Tibial nerve (tissue), 4 donors: Measurements from ENCODE around the gene TLDC2. TPM values are rescaled to one million over a fixed set of nuclear protein-coding genes. Genes with fewer than 3 reads are reported as not detected.

Experiments
- DNase-seq, 2 donors: peaks; one replicate each; pipeline ENCODE4 v3.0.0-alpha.2; 2019; ENCODE audit warnings: low spot score in 2 of 2
- H3K27ac ChIP-seq, 4 donors: fragments of 200-600 bp; sonication (generic) in 3 of 4; one replicate each; pipeline ENCODE4 v1.5.1; 2017 to 2019; ENCODE audit warnings: mild to moderate bottlenecking in 1 of 4
- H3K27me3 ChIP-seq, 2 donors: fragments of 200-600 bp; sonication (generic) in 1 of 2; one replicate each; pipeline versions ENCODE4 v1.5.1 to v1.6.0; 2017 to 2019
- H3K36me3 ChIP-seq, 3 donors: fragments of 200-600 bp; sonication (generic); one replicate each; pipeline ENCODE4 v1.5.1; 2018 to 2019
- H3K4me1 ChIP-seq, 4 donors: fragments of 200-600 bp; sonication (generic) in 3 of 4; one replicate each; pipeline ENCODE4 v1.5.1; 2017 to 2019
- H3K4me3 ChIP-seq, 4 donors: fragments of 200-600 bp; sonication (generic) in 3 of 4; one replicate each; pipeline ENCODE4 v1.5.1; 2017 to 2019; ENCODE audit warnings: mild to moderate bottlenecking in 1 of 4, moderate library complexity in 1 of 4
- H3K9me3 ChIP-seq, 4 donors: fragments of 200-600 bp; sonication (generic) in 3 of 4; one replicate each; pipeline ENCODE4 v1.5.1; 2017 to 2019
- EP300 ChIP-seq, 2 donors: sonication (generic); formaldehyde crosslinking; IDR thresholded peaks; one replicate each; pipeline ENCODE4 v1.6.1; 2017; ENCODE audit warnings: antibody characterized with exemption in 2 of 2, mild to moderate bottlenecking in 1 of 2
- POLR2A ChIP-seq, 2 donors: fragments of 450-650 bp; IDR thresholded peaks; one replicate each; pipeline ENCODE4 v1.6.1; 2017; ENCODE audit warnings: antibody characterized with exemption in 2 of 2, mild to moderate bottlenecking in 2 of 2, moderate library complexity in 2 of 2
- WGBS, 2 donors: methylation state at CpG; one replicate each; pipeline ENCODE4 v1.1.5; 2018; 5-methylcytosine and 5-hydroxymethylcytosine counted together
- total RNA-seq, 4 donors: library from RNA; depleted of rRNA; stranded (reverse); fragments of >200 nt; gene quantifications; one replicate each; pipeline ENCODE4 v1.1.0, GENCODE V29; 2016
- TF ChIP-seq, protein P1 (sequence below), 5 experiments: fragments of 200-600 bp in 3 of 5; fragments of 450-650 bp in 2 of 5; sonication (generic) in 3 of 5; IDR thresholded peaks; one replicate each; pipeline ENCODE4 v1.5.1; 2016 to 2019; ENCODE audit warnings: antibody characterized with exemption in 5 of 5, mild to moderate bottlenecking in 3 of 5, moderate library complexity in 2 of 5

The TLDC2 gene
- total RNA-seq, 4 donors from 2014 or later = not detected

- TF ChIP-seq, protein P1, sequence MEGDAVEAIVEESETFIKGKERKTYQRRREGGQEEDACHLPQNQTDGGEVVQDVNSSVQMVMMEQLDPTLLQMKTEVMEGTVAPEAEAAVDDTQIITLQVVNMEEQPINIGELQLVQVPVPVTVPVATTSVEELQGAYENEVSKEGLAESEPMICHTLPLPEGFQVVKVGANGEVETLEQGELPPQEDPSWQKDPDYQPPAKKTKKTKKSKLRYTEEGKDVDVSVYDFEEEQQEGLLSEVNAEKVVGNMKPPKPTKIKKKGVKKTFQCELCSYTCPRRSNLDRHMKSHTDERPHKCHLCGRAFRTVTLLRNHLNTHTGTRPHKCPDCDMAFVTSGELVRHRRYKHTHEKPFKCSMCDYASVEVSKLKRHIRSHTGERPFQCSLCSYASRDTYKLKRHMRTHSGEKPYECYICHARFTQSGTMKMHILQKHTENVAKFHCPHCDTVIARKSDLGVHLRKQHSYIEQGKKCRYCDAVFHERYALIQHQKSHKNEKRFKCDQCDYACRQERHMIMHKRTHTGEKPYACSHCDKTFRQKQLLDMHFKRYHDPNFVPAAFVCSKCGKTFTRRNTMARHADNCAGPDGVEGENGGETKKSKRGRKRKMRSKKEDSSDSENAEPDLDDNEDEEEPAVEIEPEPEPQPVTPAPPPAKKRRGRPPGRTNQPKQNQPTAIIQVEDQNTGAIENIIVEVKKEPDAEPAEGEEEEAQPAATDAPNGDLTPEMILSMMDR (IDR thresholded peaks at IDR 0.05) = no peak
- TF ChIP-seq EP300 (IDR thresholded peaks at IDR 0.05) = peak; percentile 77 to 85
- TF ChIP-seq POLR2A (IDR thresholded peaks at IDR 0.05) = peak in 1 of 2 donors; percentile 17
- H3K4me1 ChIP-seq = peaks cover 0 to 88% (median 68%) of the 10 kb centered on the region in 4 donors
- H3K36me3 ChIP-seq = no peaks in the 10 kb centered on the region
- peak overlapping the region; percentile 68 to 90 (median 84) for H3K27ac ChIP-seq
- peak; percentile 65 to 78 for DNase-seq
- H3K27me3 ChIP-seq = no peaks in the 10 kb centered on the region
- WGBS, 2 donors = 57 to 61% methylated on average over 18 of the region's 18 CpGs
- no peak overlapping the region for H3K4me3 ChIP-seq
- H3K9me3 ChIP-seq = no peaks in the 10 kb centered on the region
Observed at GRCh38 chr20:36847009-36847709, 28.8 kb upstream of the TLDC2 start.

- TF ChIP-seq, protein P1 (IDR thresholded peaks at IDR 0.05) = no peak
- TF ChIP-seq EP300 (IDR thresholded peaks at IDR 0.05) (no peak), POLR2A (IDR thresholded peaks at IDR 0.05) (no peak)
- H3K27ac ChIP-seq = peak overlapping the region; percentile 57 to 90 (median 84)
- peaks cover 0 to 88% (median 68%) of the 10 kb centered on the region in 4 donors for H3K4me1 ChIP-seq
- WGBS, 2 donors = 54 to 83% methylated on average over 1 of the region's 1 CpG
- H3K27me3 ChIP-seq = no peaks in the 10 kb centered on the region
- no peak for DNase-seq
- H3K36me3 ChIP-seq = no peaks in the 10 kb centered on the region
- H3K9me3 ChIP-seq = no peaks in the 10 kb centered on the region
- no peak overlapping the region for H3K4me3 ChIP-seq
Observed at GRCh38 chr20:36847710-36848040, 28.3 kb upstream of the TLDC2 start.

GRCh38 chr20:36848078-36848660, 27.8 kb upstream of the TLDC2 start:
- peak in 1 of 2 donors; percentile 53 for DNase-seq
- H3K27ac ChIP-seq = peak overlapping the region; percentile 57 to 90 (median 84)
- peaks cover 0 to 88% (median 64%) of the 10 kb centered on the region in 4 donors for H3K4me1 ChIP-seq
- 29 to 45% methylated on average over 5 to 6 of the region's 6 CpGs for WGBS, 2 donors
- TF ChIP-seq POLR2A (IDR thresholded peaks at IDR 0.05) (no peak), EP300 (IDR thresholded peaks at IDR 0.05) (peak in 1 of 2 donors; percentile 28)
- TF ChIP-seq, protein P1 (IDR thresholded peaks at IDR 0.05) = no peak
- no peaks in the 10 kb centered on the region for H3K36me3 ChIP-seq
- H3K27me3 ChIP-seq = no peaks in the 10 kb centered on the region
- H3K9me3 ChIP-seq = no peaks in the 10 kb centered on the region
- H3K4me3 ChIP-seq = no peak overlapping the region

DNA sequence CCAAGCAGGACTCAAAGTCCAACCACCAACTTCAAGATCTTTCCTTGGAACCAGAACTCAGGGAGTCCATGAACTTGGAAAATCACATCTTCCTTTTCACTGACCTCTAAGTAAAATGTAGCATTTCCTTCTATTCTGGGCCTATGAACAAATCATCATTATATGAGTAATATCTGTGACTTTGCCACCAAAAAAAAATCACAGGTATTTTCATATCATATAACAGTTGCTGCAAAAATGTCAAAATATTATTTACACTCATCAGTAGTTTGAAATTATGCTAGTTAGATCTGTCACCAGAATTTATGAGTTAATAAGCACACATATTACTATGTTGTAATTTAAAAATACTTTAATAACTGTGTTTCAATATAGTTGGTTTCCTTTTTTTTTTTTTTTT, 27.3 kb upstream of the TLDC2 start:
- no peak overlapping the region for H3K4me3 ChIP-seq
- H3K36me3 ChIP-seq = no peaks in the 10 kb centered on the region
- no peak for DNase-seq
- no peaks in the 10 kb centered on the region for H3K27me3 ChIP-seq
- H3K9me3 ChIP-seq = no peaks in the 10 kb centered on the region
- H3K4me1 ChIP-seq = peaks cover 0 to 88% (median 61%) of the 10 kb centered on the region in 4 donors
- no peak for TF ChIP-seq EP300 (IDR thresholded peaks at IDR 0.05)
- TF ChIP-seq, protein P1 (IDR thresholded peaks at IDR 0.05) = no peak
- TF ChIP-seq POLR2A (IDR thresholded peaks at IDR 0.05) = no peak
- peak overlapping the region; percentile 57 to 90 (median 84) for H3K27ac ChIP-seq

DNA sequence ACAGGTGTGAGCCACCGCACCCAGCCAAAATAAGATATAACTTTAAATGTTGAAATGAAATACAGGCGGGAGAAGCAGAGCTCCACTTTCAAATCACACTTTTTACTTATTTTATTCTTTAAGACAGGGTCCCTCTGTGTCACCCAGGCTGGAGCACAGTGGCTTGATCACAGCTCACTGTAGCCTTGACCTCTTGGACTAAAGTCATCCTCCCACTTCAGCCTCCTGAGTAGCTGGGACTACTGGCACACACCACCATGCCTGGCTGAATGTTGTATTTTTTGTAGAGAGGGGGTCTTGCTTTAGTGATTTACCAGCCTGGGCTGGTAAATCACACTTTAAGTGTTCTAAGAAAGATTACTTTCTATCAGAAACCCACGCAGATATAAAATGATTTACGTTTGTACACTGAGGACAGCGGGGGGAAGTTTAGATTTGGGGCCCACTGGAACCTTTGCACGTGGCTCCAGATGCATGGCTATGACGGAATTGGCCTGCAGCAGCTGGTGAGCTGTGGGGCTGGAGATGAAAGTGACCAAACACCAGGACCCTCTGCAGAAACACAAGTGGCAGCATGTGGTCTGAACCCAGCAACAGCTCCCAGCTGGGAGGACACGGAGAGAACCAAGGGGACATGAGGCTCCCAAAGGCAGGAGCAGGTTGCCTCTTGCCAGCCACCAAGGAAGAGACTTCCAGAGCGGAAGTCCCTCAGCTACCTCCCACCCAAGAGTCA, 26.4 kb upstream of the TLDC2 start:
- peaks cover 0 to 88% (median 63%) of the 10 kb centered on the region in 4 donors for H3K4me1 ChIP-seq
- no peak overlapping the region for H3K4me3 ChIP-seq
- peak overlapping the region in 3 of 4 donors; percentile 43 to 91 (median 59) for H3K27ac ChIP-seq
- no peak for DNase-seq
- H3K36me3 ChIP-seq = no peaks in the 10 kb centered on the region
- H3K27me3 ChIP-seq = no peaks in the 10 kb centered on the region
- 79 to 81% methylated on average over 8 to 9 of the region's 9 CpGs for WGBS, 2 donors
- TF ChIP-seq, protein P1 (IDR thresholded peaks at IDR 0.05) = no peak
- no peak for TF ChIP-seq EP300 (IDR thresholded peaks at IDR 0.05)
- TF ChIP-seq POLR2A (IDR thresholded peaks at IDR 0.05) = no peak
- H3K9me3 ChIP-seq = no peaks in the 10 kb centered on the region
